Neuron (in vitro differentiated cells): ENCODE measurements around the gene RTP4.

Source experiments
- H2AFZ ChIP-seq: one replicate; pipeline ENCODE4 v1.6.1; 2013; ENCODE audit warnings: low read depth, mild to moderate bottlenecking, inconsistent platforms, low read length, moderate library complexity
- H3K27me3 ChIP-seq: one replicate; pipeline ENCODE4 v1.6.1; 2013; ENCODE audit warnings: low read length; ENCODE audit not compliant: insufficient read depth
- H3K36me3 ChIP-seq: one replicate; pipeline ENCODE4 v1.6.1; 2013; ENCODE audit warnings: low read length; ENCODE audit not compliant: insufficient read depth
- H3K4me1 ChIP-seq: one replicate; pipeline ENCODE4 v1.6.1; 2013; ENCODE audit warnings: low read length; ENCODE audit not compliant: insufficient read depth
- H3K4me3 ChIP-seq: 2 replicates; pipeline ENCODE4 v1.5.1; 2013; ENCODE audit warnings: mild to moderate bottlenecking, low read length, moderate library complexity
- H3K9me3 ChIP-seq: one replicate; pipeline ENCODE4 v1.6.1; 2013; ENCODE audit warnings: low read length

RTP4 gene

GRCh38 chr3:187368251-187369088 lies at the start of gene RTP4:
TSS of gene RTP4 (plus strand) at chr3:187368385. CDS start at chr3:187368442, 57 bp downstream.
- Histone ChIP-seq H3K4me3 (no peak within 1 kb of the TSS), H3K4me1 (no peaks in the 10 kb centered on the region), H2AFZ (no peak within 1 kb of the TSS), H3K9me3 (no peaks in the 10 kb centered on the region), H3K36me3 (no peaks in the 10 kb centered on the region), H3K27me3 (no peaks in the 10 kb centered on the region)

DNA sequence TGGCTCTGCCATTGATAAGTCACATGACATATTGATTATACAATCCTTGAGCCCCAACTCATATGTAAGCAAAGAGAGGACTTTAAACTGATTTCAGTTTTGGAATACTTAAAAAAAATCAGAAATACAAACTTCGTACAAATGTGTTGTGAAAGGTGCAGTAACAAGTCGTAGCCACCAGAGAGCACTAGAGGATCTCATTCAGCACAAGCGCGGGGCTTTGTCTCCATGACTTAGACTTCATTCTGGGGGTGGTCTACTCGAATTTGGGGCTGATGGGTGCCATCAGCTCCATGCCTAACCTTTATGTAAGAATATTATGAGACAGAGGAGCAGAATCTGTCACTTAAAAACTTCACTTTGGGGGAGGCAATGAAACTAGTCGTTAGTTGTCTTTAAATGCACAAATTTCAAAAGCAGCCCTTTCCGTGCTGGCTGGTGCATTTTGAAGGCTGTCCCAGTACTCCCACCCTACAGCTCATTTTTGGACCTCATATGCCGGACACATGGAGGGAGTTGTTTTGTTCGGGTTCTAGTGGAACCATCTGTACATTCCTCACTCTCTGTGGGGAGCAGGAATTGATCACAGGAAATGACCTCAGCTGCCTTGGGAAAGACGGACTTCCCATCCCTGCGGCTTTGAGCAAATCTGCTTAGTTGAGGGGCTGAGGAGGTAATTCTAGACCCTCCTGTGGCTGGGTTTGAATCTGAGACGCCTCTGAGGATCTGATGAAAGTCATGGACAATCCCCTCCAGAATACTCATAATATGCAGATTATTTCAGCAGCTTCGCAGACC lies 49.2 kb upstream of the RTP4 start:
- Histone ChIP-seq H3K27me3 (peaks cover 3% of the 10 kb centered on the region), H2AFZ (no peak overlapping the region), H3K36me3 (no peaks in the 10 kb centered on the region), H3K9me3 (no peaks in the 10 kb centered on the region), H3K4me1 (no peaks in the 10 kb centered on the region), H3K4me3 (no peak overlapping the region)

DNA sequence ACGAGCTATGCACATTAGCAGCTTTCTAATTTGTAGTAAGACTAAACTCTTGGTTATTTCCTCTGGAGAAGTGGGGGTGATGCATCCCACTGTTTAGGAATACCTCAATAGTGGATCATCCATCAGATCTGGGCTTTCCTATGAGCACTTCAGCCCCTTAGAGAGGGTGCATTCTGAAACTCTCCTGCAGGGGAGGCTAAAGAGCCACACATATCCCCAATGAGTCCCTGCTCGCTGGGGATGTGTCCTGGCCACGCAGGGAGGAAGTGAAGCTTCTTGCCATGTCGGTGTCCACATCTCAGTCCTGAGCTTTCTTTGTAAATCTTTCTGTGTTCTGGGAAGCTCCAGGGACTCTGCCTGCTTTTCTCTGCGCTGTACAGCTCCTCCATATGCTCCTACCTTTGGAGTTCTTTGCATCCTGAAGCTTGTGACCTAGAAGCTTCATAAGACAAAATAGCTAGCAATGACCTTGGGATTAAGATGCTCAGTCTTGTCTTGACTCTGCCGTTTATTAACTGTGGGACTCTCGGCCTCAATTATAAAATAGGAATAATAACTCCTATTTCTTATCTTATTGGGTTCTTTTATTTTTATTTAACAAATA lies 48.4 kb upstream of the RTP4 start:
- Histone ChIP-seq H3K4me1 (no peaks in the 10 kb centered on the region), H3K36me3 (no peaks in the 10 kb centered on the region), H3K4me3 (no peak overlapping the region), H3K9me3 (no peaks in the 10 kb centered on the region), H2AFZ (no peak overlapping the region), H3K27me3 (peaks cover 3% of the 10 kb centered on the region)

DNA sequence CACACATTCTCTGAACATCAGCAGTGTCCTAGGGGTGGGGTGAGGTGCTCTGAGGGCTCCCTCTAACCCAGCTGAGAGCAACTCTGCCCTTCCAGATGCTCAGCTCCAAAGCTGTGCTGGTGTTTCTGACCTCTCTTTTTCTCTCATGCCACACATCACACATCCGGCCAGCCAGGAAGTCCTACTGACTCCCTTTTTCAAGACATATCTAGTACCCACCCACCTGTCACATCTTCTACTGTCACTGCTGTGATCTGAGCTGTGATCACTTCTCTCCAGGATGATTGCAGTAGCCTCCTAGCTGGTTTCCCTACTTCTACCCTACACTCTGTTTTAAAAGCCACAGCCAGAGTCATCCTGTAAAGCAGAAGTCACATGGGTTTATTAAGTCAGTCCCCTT lies 46.4 kb upstream of the RTP4 start:
- H3K4me1 ChIP-seq: no peaks in the 10 kb centered on the region
- H3K9me3 ChIP-seq: no peaks in the 10 kb centered on the region
- peaks cover 3% of the 10 kb centered on the region for H3K27me3 ChIP-seq
- no peak overlapping the region for H3K4me3 ChIP-seq
- no peaks in the 10 kb centered on the region for H3K36me3 ChIP-seq
- no peak overlapping the region for H2AFZ ChIP-seq

DNA sequence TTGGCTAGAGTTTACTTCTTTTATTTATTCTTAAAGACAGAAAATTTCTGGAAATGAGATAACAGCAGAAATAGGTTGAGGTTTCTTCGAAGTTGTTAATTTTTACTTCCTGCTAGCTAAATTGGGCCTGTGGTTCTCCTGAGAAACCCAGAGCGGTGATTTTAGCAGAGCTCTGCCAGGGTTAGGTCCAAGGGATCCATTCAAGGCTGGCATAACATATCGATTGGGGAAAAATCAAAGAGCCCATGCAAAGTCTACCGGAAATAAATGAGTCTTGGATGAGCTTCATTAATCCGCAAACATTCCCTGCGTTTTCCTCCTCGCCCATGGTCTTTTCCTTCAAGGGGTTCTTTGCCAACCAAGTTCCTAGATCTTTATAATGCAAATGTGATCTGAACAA lies 45.9 kb upstream of the RTP4 start:
- no peak overlapping the region for H2AFZ ChIP-seq
- H3K9me3 ChIP-seq: no peaks in the 10 kb centered on the region
- no peaks in the 10 kb centered on the region for H3K36me3 ChIP-seq
- H3K4me1 ChIP-seq: no peaks in the 10 kb centered on the region
- H3K4me3 ChIP-seq: no peak overlapping the region
- peaks cover 3% of the 10 kb centered on the region for H3K27me3 ChIP-seq

GRCh38 chr3:187323091-187323490 lies 45.1 kb upstream of the RTP4 start:
- no peaks in the 10 kb centered on the region for H3K4me1 ChIP-seq
- no peaks in the 10 kb centered on the region for H3K27me3 ChIP-seq
- no peaks in the 10 kb centered on the region for H3K9me3 ChIP-seq
- no peaks in the 10 kb centered on the region for H3K36me3 ChIP-seq
- no peak overlapping the region for H2AFZ ChIP-seq
- no peak overlapping the region for H3K4me3 ChIP-seq

DNA sequence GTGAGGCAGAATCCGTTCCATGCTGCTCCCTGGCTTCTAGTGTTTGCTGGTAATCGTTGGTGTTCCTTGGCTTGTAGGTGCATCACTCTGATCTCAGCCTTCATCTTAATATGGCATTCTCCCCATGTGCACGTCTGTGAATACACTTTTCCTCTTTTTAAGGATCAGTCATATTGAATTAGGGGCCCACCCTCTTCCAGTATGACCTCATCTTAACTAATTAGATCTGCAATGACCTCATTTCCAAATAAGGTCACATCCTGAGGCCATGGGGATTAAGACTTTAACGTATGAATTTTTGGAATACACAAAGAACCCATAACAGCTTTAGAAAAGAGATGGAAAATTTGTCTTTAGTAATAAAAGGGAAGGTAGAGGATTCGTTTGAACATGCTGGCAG lies 42.6 kb upstream of the RTP4 start:
- H3K9me3 ChIP-seq: no peaks in the 10 kb centered on the region
- no peak overlapping the region for H3K4me3 ChIP-seq
- no peaks in the 10 kb centered on the region for H3K36me3 ChIP-seq
- no peak overlapping the region for H2AFZ ChIP-seq
- H3K4me1 ChIP-seq: no peaks in the 10 kb centered on the region
- H3K27me3 ChIP-seq: no peaks in the 10 kb centered on the region

GRCh38 chr3:187327845-187328244 lies 40.3 kb upstream of the RTP4 start:
- no peaks in the 10 kb centered on the region for H3K27me3 ChIP-seq
- no peaks in the 10 kb centered on the region for H3K36me3 ChIP-seq
- H3K4me1 ChIP-seq: no peaks in the 10 kb centered on the region
- H3K9me3 ChIP-seq: no peaks in the 10 kb centered on the region
- no peak overlapping the region for H2AFZ ChIP-seq
- H3K4me3 ChIP-seq: no peak overlapping the region

DNA sequence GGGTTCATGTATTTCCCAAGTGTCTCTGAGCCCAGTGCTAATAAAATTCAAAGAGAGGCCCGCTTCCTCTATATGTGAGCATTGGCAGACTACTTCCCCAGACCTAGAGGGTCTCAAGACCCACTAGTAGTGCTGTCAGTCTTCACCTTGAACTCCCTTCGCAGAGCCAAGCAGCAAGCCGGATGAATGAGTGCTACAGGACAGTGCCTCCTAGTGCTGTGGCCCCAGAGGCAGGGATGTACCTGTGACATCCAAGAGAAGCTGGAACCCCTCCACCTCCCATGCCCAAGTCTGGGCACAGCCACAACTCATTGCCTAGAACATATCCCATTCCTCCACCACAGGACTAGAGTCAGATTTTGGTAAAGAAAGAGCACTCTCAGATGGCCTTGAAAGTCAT lies 39.5 kb upstream of the RTP4 start:
- Histone ChIP-seq H3K4me3 (no peak overlapping the region), H3K36me3 (no peaks in the 10 kb centered on the region), H3K9me3 (no peaks in the 10 kb centered on the region)

GRCh38 chr3:187334904-187335303 lies 33.3 kb upstream of the RTP4 start:
- Histone ChIP-seq H3K27me3 (no peaks in the 10 kb centered on the region), H3K36me3 (no peaks in the 10 kb centered on the region), H2AFZ (no peak overlapping the region)

More for the DNA sequence above, 39.5 kb upstream of the RTP4 start:
- Histone ChIP-seq H3K4me1 (no peaks in the 10 kb centered on the region), H3K27me3 (no peaks in the 10 kb centered on the region), H2AFZ (no peak overlapping the region)

GRCh38 chr3:187336322-187336721 lies 31.9 kb upstream of the RTP4 start:
- no peaks in the 10 kb centered on the region for H3K9me3 ChIP-seq
- no peaks in the 10 kb centered on the region for H3K27me3 ChIP-seq
- H3K4me3 ChIP-seq: no peak overlapping the region
- H3K36me3 ChIP-seq: no peaks in the 10 kb centered on the region
- H3K4me1 ChIP-seq: no peaks in the 10 kb centered on the region
- no peak overlapping the region for H2AFZ ChIP-seq

More at GRCh38 chr3:187334904-187335303, 33.3 kb upstream of the RTP4 start:
- Histone ChIP-seq H3K4me3 (no peak overlapping the region), H3K9me3 (no peaks in the 10 kb centered on the region), H3K4me1 (no peaks in the 10 kb centered on the region)

- Histone ChIP-seq H2AFZ (no peak overlapping the region), H3K9me3 (no peaks in the 10 kb centered on the region), H3K36me3 (no peaks in the 10 kb centered on the region), H3K27me3 (no peaks in the 10 kb centered on the region), H3K4me3 (no peak overlapping the region), H3K4me1 (no peaks in the 10 kb centered on the region)
Observed at GRCh38 chr3:187340578-187340977, 27.6 kb upstream of the RTP4 start.

DNA sequence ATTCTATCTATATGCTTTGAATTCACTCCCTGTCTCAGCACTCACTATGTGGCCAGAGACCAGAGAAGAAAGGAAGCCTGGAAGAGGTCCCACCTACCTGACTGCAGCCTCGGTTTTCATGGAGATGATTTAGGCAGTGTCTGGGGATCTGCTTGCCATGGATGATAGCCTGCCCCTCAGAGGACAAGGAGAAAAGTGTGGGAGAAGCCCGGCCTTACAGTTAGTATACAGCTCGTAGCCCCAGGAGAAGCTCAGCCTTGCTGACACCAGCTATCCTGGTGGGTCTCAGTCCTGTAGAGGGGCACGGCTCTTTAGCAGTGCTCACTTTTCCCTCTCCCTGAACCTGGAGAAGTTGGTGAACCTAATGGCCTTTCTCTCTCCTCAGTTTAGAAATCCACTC lies 25.9 kb upstream of the RTP4 start:
- Histone ChIP-seq H3K4me3 (no peak overlapping the region), H3K27me3 (no peaks in the 10 kb centered on the region), H3K9me3 (no peaks in the 10 kb centered on the region), H3K36me3 (no peaks in the 10 kb centered on the region), H2AFZ (no peak overlapping the region), H3K4me1 (no peaks in the 10 kb centered on the region)
